ENCODE measurements around the gene C16orf74. TPM values are rescaled to one million over a fixed set of nuclear protein-coding genes. Genes with fewer than 3 reads are reported as not detected.

Gene C16orf74
- polyA plus RNA-seq, 1 donor (not counting 4 experiments of a cell fraction or from before 2014, with no cell fraction given) = 35.3 TPM

- Histone ChIP-seq H3K9me3 (ENCODE audit: control insufficient read depth, low read depth, low read length) (no peaks in the 10 kb centered on the region), H3K27ac (ENCODE audit: control insufficient read depth, insufficient read depth, low read length) (peak overlapping the region; percentile 80), H3K4me2 (ENCODE audit: control insufficient read depth, extremely low read depth, insufficient read depth, low read depth, low read length) (peak overlapping the region; percentile 99), H4K20me1 (ENCODE audit: control insufficient read depth, extremely low read depth, insufficient read depth, low read length) (peaks cover 7% of the 10 kb centered on the region), H3K4me3 (ENCODE audit: control insufficient read depth in 2 of 3, extremely low read depth in 1 of 3, insufficient read depth in 2 of 3, low read depth in 1 of 3, low read length in 3 of 3) (peak overlapping the region; percentile 88 to 99 (median 97)), H3K27me3 (ENCODE audit: control insufficient read depth, extremely low read depth, insufficient read depth, low read length) (no peaks in the 10 kb centered on the region), H3K9ac (ENCODE audit: control insufficient read depth, extremely low read depth, insufficient read depth, low read length) (peak overlapping the region; percentile 79), H3K9me1 (ENCODE audit: control insufficient read depth, extremely low read depth, insufficient read depth, low read length) (no peaks in the 10 kb centered on the region), H3K4me1 (ENCODE audit: control insufficient read depth, extremely low read depth, insufficient read depth, low read length) (peaks cover 12% of the 10 kb centered on the region), H2AFZ (ENCODE audit: control insufficient read depth, low read length) (peak overlapping the region; percentile 69), H3K79me2 (ENCODE audit: control insufficient read depth, insufficient read depth, low read length) (peaks cover 99% of the 10 kb centered on the region), H3K36me3 (ENCODE audit: control insufficient read depth in 2 of 2, extremely low read depth in 1 of 2, insufficient read depth in 2 of 2, low read length in 2 of 2) (peaks cover 18 to 37% of the 10 kb centered on the region in 2 experiments)
- DNase-seq (ENCODE audit: low read depth, low spot score) (no peak), FAIRE-seq (no peak)
- dilution Hi-C loops (cut with MboI; ENCODE audit: extremely low pct_ligation_motif_present, low sequenced_read_pairs) = no loop called here
- TF ChIP-seq CTCF (optimal IDR thresholded peaks at IDR 0.05 in 1 of 3, IDR thresholded peaks at IDR 0.05 in 1 of 3, conservative IDR thresholded peaks at IDR 0.05 in 1 of 3; ENCODE audit: extremely low read depth in 1 of 3, insufficient read depth in 2 of 3, low read length in 3 of 3) (no peak), EZH2 (IDR thresholded peaks at IDR 0.05; ENCODE audit: low read length) (no peak)
These were observed 47.4 kb upstream of the C16orf74 start for GRCh38 chr16:85798283-85798776.

GRCh38 chr16:85796599-85796998 lies 45.7 kb upstream of the C16orf74 start:
- H4K20me1 ChIP-seq (ENCODE audit: control insufficient read depth, extremely low read depth, insufficient read depth, low read length) = peaks cover 7% of the 10 kb centered on the region

More at GRCh38 chr16:85796599-85796998, 45.7 kb upstream of the C16orf74 start:
- Histone ChIP-seq H3K27ac (ENCODE audit: control insufficient read depth, insufficient read depth, low read length) (no peak overlapping the region), H3K9me3 (ENCODE audit: control insufficient read depth, low read depth, low read length) (no peaks in the 10 kb centered on the region), H3K4me2 (ENCODE audit: control insufficient read depth, extremely low read depth, insufficient read depth, low read depth, low read length) (no peak overlapping the region), H3K27me3 (ENCODE audit: control insufficient read depth, extremely low read depth, insufficient read depth, low read length) (no peaks in the 10 kb centered on the region), H3K9me1 (ENCODE audit: control insufficient read depth, extremely low read depth, insufficient read depth, low read length) (no peaks in the 10 kb centered on the region), H3K36me3 (ENCODE audit: control insufficient read depth in 2 of 2, extremely low read depth in 1 of 2, insufficient read depth in 2 of 2, low read length in 2 of 2) (peaks cover 25 to 30% of the 10 kb centered on the region in 2 experiments), H3K79me2 (ENCODE audit: control insufficient read depth, insufficient read depth, low read length) (peaks cover 100% of the 10 kb centered on the region), H3K9ac (ENCODE audit: control insufficient read depth, extremely low read depth, insufficient read depth, low read length) (no peak overlapping the region), H2AFZ (ENCODE audit: control insufficient read depth, low read length) (no peak overlapping the region), H3K4me3 (ENCODE audit: control insufficient read depth in 2 of 3, extremely low read depth in 1 of 3, insufficient read depth in 2 of 3, low read depth in 1 of 3, low read length in 3 of 3) (no peak overlapping the region), H3K4me1 (ENCODE audit: control insufficient read depth, extremely low read depth, insufficient read depth, low read length) (peaks cover 12% of the 10 kb centered on the region)
- TF ChIP-seq EZH2 (IDR thresholded peaks at IDR 0.05; ENCODE audit: low read length) (no peak), CTCF (optimal IDR thresholded peaks at IDR 0.05 in 1 of 3, IDR thresholded peaks at IDR 0.05 in 1 of 3, conservative IDR thresholded peaks at IDR 0.05 in 1 of 3; ENCODE audit: extremely low read depth in 1 of 3, insufficient read depth in 2 of 3, low read length in 3 of 3) (no peak)
- no peak for FAIRE-seq
- dilution Hi-C loops (cut with MboI; ENCODE audit: extremely low pct_ligation_motif_present, low sequenced_read_pairs) = no loop called here
- no peak for DNase-seq (ENCODE audit: low read depth, low spot score)

All from keratinocyte (primary cell).